ENCODE measurements around the gene PAQR9. TPM values are rescaled to one million over a fixed set of nuclear protein-coding genes. Genes with fewer than 3 reads are reported as not detected.

Gene PAQR9
- polyA plus RNA-seq, 1 of the 3 experiments (the other 2 are of a cell fraction): 0.16 TPM

- H3K4me3 ChIP-seq (ENCODE audit: low read depth in 2 of 2, low read length in 1 of 2): no peak overlapping the region
- 0 out of 4 replicates have a peak overlapping the region, but pooled peaks of 1 of the 2 experiments have one; percentile 74 for H3K27ac ChIP-seq (ENCODE audit: low read depth in 2 of 2, low read length in 1 of 2)
- no peak overlapping the region for H3K9ac ChIP-seq
- H3F3A ChIP-seq (replicated peaks; ENCODE audit: insufficient read depth): peaks cover 18% of the 10 kb centered on the region
- no peak for DNase-seq
- POLR2A ChIA-PET: no interaction called here
- 94% methylated on average over 4 of the region's 4 CpGs for WGBS (ENCODE audit: low lambda C conversion rate)
- H3K36me3 ChIP-seq (replicated peaks in 1 of 2; ENCODE audit: control insufficient read depth in 1 of 2, insufficient read depth in 2 of 2, low read length in 1 of 2): no peaks in the 10 kb centered on the region
- CTCF ChIA-PET: interaction anchor here (0.6 to 3.3 kb wide), 4 partner anchors 10 to 147 kb away, joined by 3 to 14 read pairs (median 4); no protein-coding TSS in a partner anchor
- no peaks in the 10 kb centered on the region for H3K79me2 ChIP-seq (ENCODE audit: insufficient read depth)
- TF ChIP-seq FOSL2 (IDR thresholded peaks at IDR 0.05; ENCODE audit: borderline replicate concordance, low read depth) (no peak), FOXJ3 (CRISPR knock-in tag; IDR thresholded peaks at IDR 0.05) (no peak), SMC3 (IDR thresholded peaks at IDR 0.05; ENCODE audit: low read depth, low read length) (no peak), PBX3 (IDR thresholded peaks at IDR 0.05) (no peak), TCF12 (IDR thresholded peaks at IDR 0.05) (no peak), RAD21 (IDR thresholded peaks at IDR 0.05; ENCODE audit: low read length) (no peak), RFX5 (IDR thresholded peaks at IDR 0.05; ENCODE audit: low read length) (no peak), CTCF (IDR thresholded peaks at IDR 0.05) (no peak), CHD2 (IDR thresholded peaks at IDR 0.05; ENCODE audit: low read length, partially characterized antibody) (no peak), JUND (IDR thresholded peaks at IDR 0.05) (no peak), TAF1 (IDR thresholded peaks at IDR 0.05; ENCODE audit: borderline replicate concordance, low read depth, low read length) (no peak), GABPA (IDR thresholded peaks at IDR 0.05; ENCODE audit: low read depth) (no peak)
- H3K27me3 ChIP-seq (ENCODE audit: insufficient read depth): no peaks in the 10 kb centered on the region
- no peaks in the 10 kb centered on the region for H3K9me3 ChIP-seq
- no peak overlapping the region for H2AFZ ChIP-seq (ENCODE audit: low read depth)
- H4K20me1 ChIP-seq (ENCODE audit: insufficient read depth): no peaks in the 10 kb centered on the region
- H3K9me2 ChIP-seq: no peaks in the 10 kb centered on the region
- peaks cover 3 to 9% of the 10 kb centered on the region in 2 experiments; a peak in 3 of 4 replicates for H3K4me1 ChIP-seq (ENCODE audit: control insufficient read depth in 1 of 2, insufficient read depth in 2 of 2, low read depth in 1 of 2, low read length in 1 of 2)
- no peak overlapping the region for H3K4me2 ChIP-seq
Observed at GRCh38 chr3:142975316-142975995, 12.0 kb upstream of the PAQR9 start.

GRCh38 chr3:142973217-142974009 lies 9.9 kb upstream of the PAQR9 start:
- Histone ChIP-seq H3K9me3 (no peaks in the 10 kb centered on the region), H3K4me2 (no peak overlapping the region), H3K4me3 (ENCODE audit: low read depth in 2 of 2, low read length in 1 of 2) (no peak overlapping the region), H3K79me2 (ENCODE audit: insufficient read depth) (no peaks in the 10 kb centered on the region), H3K27me3 (ENCODE audit: insufficient read depth) (no peaks in the 10 kb centered on the region), H2AFZ (ENCODE audit: low read depth) (no peak overlapping the region), H3K9me2 (no peaks in the 10 kb centered on the region), H3F3A (replicated peaks; ENCODE audit: insufficient read depth) (peaks cover 18% of the 10 kb centered on the region), H3K36me3 (replicated peaks in 1 of 2; ENCODE audit: control insufficient read depth in 1 of 2, insufficient read depth in 2 of 2, low read length in 1 of 2) (no peaks in the 10 kb centered on the region), H3K27ac (ENCODE audit: low read depth in 2 of 2, low read length in 1 of 2) (no peak overlapping the region), H3K9ac (no peak overlapping the region), H3K4me1 (ENCODE audit: control insufficient read depth in 1 of 2, insufficient read depth in 2 of 2, low read depth in 1 of 2, low read length in 1 of 2) (peaks cover 3 to 9% of the 10 kb centered on the region in 2 experiments; a peak in 3 of 4 replicates), H4K20me1 (ENCODE audit: insufficient read depth) (no peaks in the 10 kb centered on the region)
- no peak for DNase-seq
- ChIA-PET CTCF (interaction anchor here (1.0 to 3.3 kb wide), 4 partner anchors 13 to 145 kb away, joined by 3 to 14 read pairs (median 4); no protein-coding TSS in a partner anchor), POLR2A (no interaction called here)
- 90% methylated on average over 8 of the region's 8 CpGs for WGBS (ENCODE audit: low lambda C conversion rate)
- TF ChIP-seq FOSL2 (IDR thresholded peaks at IDR 0.05; ENCODE audit: borderline replicate concordance, low read depth) (no peak), TCF12 (IDR thresholded peaks at IDR 0.05) (no peak), RCOR1 (IDR thresholded peaks at IDR 0.05; ENCODE audit: low read length) (no peak), RXRA (IDR thresholded peaks at IDR 0.05; ENCODE audit: borderline replicate concordance, low read depth) (no peak), TAF1 (IDR thresholded peaks at IDR 0.05; ENCODE audit: borderline replicate concordance, low read depth, low read length) (no peak), MAX (IDR thresholded peaks at IDR 0.05; ENCODE audit: low read depth) (no peak), USF1 (IDR thresholded peaks at IDR 0.05; ENCODE audit: borderline replicate concordance, low read depth) (no peak), FOXJ3 (CRISPR knock-in tag; IDR thresholded peaks at IDR 0.05) (no peak), FOXM1 (IDR thresholded peaks at IDR 0.05; ENCODE audit: low read depth) (no peak), EZH2phosphoT487 (IDR thresholded peaks at IDR 0.05; ENCODE audit: borderline replicate concordance, low read depth) (no peak)

Measured in SK-N-SH (cell line).